ENCODE measurements around the gene ANO10.
A peak's percentile ranks its signal among the peaks of the same experiment; 100 is the strongest.
"Not testable (repeated sequence)": the region's sequence is repeated elsewhere in the genome, so short reads cannot be mapped to it uniquely, and the experiment has no call there.

Gene ANO10, protein sequence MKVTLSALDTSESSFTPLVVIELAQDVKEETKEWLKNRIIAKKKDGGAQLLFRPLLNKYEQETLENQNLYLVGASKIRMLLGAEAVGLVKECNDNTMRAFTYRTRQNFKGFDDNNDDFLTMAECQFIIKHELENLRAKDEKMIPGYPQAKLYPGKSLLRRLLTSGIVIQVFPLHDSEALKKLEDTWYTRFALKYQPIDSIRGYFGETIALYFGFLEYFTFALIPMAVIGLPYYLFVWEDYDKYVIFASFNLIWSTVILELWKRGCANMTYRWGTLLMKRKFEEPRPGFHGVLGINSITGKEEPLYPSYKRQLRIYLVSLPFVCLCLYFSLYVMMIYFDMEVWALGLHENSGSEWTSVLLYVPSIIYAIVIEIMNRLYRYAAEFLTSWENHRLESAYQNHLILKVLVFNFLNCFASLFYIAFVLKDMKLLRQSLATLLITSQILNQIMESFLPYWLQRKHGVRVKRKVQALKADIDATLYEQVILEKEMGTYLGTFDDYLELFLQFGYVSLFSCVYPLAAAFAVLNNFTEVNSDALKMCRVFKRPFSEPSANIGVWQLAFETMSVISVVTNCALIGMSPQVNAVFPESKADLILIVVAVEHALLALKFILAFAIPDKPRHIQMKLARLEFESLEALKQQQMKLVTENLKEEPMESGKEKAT

GRCh38 chr3:43621656-43622432 lies at the start of gene ANO10:
Gene ANO10, minus strand, starts transcription at chr3:43622011. Its CDS starts 16,159 bp downstream, at chr3:43605852.
- DNase-seq, result peak; percentile 85

GRCh38 chr3:43670635-43671522 lies 49.1 kb upstream of the ANO10 start:
- DNase-seq, result no peak

DNA sequence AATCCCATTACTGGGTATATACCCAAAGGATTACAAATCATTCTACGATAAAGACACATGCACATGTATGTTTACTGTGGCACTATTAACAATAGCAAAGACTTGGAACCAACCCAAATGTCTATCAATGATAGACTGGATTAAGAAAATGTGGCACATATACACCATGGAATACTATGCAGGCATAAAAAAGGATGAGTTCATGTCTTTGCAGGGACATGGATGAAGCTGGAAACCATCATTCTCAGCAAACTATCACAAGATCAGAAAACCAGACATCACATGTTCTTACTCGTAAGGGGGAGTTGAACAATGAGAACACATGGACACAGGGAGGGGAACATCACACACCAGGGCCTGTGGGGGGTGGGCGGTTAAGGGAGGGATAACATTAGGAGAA lies 43.2 kb upstream of the ANO10 start:
- not testable (repeated sequence) for DNase-seq

GRCh38 chr3:43661376-43661775 lies 39.6 kb upstream of the ANO10 start:
- DNase-seq, result not testable (repeated sequence)

DNA sequence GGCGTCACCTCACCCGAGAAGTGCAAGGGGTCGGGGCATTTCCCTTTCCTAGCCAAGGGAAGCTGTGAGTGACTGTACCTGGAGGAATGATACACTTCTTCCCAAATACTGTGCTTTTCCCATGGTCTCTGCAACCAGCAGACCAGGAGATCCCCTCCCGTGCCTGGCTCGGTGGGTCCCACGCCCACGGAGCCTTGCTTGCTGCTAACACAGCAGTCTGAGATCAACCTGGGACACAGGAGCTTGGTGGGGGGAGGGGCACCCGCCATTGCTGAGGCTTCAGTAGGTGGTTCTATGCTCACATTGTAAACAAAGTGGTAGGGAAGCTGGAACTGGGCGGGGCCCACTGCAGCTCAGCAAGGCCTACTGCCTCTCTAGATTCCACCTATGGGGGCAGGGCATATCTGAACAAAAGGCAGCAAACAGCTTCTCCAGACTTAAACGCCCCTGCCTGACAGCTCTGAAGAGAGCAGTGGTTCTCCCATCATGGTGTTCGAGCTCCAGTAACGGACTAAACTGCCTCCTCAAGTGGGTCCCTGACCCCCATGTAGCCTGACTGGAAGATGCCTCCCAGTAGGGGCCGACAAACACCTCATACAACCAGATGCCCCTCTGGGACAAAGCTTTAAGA lies 37.6 kb upstream of the ANO10 start:
- no peak for DNase-seq

DNA sequence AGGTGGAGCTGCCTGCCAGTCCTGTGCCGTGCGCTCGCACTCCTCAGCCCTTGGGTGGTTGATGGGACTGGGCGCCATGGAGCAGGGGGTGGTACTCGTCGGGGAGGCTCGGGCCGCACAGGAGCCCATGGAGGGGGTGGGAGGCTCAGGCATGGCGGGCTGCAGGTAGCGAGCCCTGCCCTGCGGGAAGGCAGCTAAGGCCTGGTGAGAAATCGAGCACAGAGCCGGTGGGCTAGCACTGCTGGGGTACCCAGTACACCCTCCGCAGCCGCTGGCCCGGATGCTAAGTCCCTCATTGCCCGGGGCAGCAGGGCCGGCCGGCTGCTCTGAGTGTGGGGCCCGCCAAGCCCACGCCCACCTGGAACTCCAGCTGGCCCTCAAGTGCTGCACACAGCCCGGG lies 34.6 kb upstream of the ANO10 start:
- not testable (repeated sequence) for DNase-seq

DNA sequence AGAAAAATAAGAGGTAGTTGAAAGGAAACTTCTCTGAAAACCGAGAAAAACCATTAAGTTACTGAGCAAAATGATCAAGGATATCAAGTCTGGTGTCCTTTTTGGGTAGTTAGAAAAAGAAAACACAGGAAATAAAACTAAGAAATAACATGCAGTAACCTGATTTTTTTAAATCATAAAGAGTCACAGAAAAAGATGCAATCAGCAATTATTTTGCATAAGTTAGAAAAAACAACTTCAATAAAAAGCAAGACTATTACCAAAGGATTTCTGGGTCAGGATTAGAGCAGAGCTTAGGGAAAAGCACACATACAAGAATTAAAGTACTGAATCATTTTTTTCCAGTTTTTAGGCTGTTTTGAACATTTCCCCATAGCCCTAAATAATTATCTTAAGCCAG lies 28.5 kb upstream of the ANO10 start:
- DNase-seq, result no peak

GRCh38 chr3:43649365-43649968 lies 27.7 kb upstream of the ANO10 start:
- DNase-seq, result no peak

DNA sequence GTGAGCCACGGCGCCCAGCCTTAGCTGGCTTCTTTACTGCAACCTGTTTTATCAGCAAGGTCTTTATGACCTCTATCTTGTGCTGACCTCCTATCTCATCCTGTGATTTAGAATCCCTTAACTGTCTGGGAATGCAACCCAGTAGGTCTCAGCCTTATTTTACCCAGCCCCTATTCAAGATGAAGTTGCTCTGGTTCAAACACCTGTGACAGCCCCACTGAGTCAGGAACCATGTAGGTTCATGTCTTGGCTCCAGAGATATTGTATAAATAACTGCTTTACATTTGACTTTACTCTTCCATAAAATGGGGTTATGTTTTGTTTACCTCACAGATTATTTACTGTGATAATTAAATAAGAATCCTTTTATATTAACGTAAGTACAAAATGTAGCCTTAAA lies 27.1 kb upstream of the ANO10 start:
- DNase-seq, result no peak

GRCh38 chr3:43647331-43648166 lies 25.7 kb upstream of the ANO10 start:
- no peak for DNase-seq

DNA sequence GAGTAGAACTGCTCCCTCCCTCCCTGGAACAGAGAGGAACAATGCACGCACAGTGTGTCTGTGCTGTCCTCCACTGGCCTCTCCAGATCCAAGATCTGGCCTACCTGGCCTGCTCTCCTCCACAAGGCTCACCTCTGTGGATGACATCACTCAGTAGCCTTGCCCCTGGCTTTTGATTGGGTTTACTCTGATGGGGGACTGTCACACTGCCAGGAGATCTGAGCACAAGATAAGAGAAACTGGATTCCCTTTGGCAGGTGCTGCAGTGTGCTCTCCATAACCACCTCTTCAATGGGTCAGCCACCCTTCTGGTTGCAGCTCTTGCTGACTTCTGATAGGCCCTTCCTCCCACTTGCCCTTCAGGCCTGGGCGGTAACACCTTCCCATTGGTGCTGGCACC lies 22.6 kb upstream of the ANO10 start:
- no peak for DNase-seq

- no peak for DNase-seq
Measured at GRCh38 chr3:43641306-43642114, 19.7 kb upstream of the ANO10 start.

DNA sequence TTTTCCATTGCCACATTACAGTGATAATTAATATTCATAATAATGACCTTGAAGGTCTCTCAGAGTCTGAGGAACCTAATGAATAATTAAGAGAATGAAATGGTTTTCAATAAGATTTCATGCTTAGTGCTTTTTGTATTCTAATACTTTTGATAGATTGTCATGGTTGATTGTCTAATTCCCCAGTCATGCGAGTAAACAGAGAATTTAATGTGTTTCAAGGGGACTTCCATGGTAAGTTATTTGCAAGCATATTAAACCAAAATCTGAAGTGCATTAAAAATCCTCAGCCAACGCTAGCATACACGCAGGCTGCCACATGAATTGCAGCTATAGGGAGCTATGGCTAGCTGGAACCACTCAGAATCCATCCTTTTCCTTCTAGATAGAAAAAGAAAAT lies 18.9 kb upstream of the ANO10 start:
- DNase-seq, result no peak

DNA sequence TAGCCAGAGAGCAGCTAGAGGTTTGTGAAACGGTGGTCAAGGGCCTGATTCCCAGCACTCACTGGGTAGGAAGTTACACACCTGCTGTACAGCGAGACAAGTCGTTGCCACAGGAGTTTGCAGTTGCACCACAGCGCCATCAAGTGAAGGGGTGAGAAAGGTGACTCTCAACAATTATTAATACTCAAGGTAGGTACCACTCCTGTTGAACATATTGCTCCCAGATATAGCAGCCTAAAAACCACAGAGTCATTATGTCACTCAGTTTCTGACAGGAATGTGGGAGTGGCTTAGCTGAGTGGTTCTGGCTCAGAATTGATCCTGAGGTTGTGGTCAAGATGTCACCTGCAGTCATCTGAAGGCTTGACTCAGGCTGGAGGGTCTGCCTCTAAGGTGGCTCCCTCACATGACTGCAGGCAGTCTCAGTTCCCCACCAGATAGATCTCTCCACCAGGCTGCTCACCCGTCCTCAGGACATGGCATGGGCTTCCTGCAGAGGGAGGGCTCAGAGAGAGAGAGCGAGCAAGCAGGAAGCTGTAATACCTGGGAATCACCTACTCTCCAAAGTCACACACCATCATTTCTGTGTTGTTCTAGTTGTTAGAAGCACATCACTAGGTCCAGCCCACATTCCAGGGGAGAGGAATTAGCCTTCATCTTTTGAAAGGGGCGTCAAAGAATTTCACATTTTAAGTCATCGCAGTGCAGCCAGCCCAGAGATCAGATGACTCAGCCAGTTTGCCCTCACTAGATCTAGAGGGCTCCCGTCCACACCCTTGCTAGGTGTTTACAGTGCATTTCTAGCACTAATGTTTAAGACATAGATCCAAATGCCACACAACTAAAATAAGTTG lies 17.0 kb upstream of the ANO10 start:
- DNase-seq, result no peak

DNA sequence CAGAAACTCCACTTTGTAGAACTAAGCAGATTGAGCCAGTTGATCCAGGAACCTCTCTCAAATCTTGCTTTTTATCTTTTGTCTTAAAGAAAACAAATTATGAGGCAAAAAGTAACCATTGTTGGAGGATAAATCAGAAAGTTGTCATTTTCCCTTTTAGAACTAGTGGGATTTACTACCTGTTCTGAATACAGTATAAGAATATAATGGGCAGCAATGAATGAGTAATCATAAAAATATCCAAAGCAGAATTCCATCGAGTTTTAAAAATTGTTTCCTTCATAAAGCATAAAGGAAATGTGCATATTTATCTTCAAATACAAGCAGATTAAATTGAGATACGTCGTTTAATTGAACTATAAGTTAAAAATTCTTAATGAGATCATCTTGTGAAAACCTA lies 15.9 kb upstream of the ANO10 start:
- DNase-seq, result no peak

DNA sequence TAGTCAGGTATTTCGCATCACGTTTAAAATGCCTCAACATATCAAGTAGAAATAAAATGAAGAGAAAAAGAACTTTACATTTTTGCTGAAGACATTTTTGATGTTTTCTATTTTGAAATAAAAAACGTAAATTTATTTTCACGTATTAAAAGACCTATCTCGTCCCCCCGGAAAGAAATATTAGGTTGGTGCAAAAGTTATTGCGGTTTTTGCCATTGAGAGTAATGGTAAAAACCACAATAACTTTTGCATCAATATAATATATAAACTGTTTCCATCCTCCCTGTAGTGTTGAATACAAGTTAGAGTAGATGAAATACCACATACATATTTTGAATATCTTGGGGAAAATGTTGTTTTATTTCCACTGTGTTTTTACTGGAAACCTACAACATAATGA lies 11.2 kb upstream of the ANO10 start:
- no peak for DNase-seq

GRCh38 chr3:43632269-43632733 lies 10.5 kb upstream of the ANO10 start:
- peak; percentile 9 for DNase-seq

GRCh38 chr3:43629741-43630140 lies 7.9 kb upstream of the ANO10 start:
- DNase-seq, result no peak

GRCh38 chr3:43629257-43629656 lies 7.4 kb upstream of the ANO10 start:
- no peak for DNase-seq
